H1 (cell line): ENCODE results near the gene LRCH3. TPM values are rescaled to one million over a fixed set of nuclear protein-coding genes. Genes with fewer than 3 reads are reported as not detected.

Experiments
- CTCF ChIA-PET: fragments of 300-600 bp; sonication (Branson Sonifier 250); formaldehyde crosslinking; loops from one replicate; lab custom pipeline; 2021; ENCODE audit not compliant: partially characterized antibody; lab: Charles Lee
- POLR2A ChIA-PET: fragments of 300-600 bp; sonication (Branson Sonifier 250); formaldehyde crosslinking; loops from one replicate; lab custom pipeline; 2021; ENCODE audit warnings: inconsistent platforms; ENCODE audit not compliant: partially characterized antibody; lab: Charles Lee
- DNase-seq, 2 experiments: peaks; one replicate each; pipeline versions ENCODE4 v3.0.0 to v3.0.0-alpha.2; 2010 to 2022; ENCODE audit warnings: low spot score in 2 of 2, low read depth in 1 of 2, mixed read lengths in 1 of 2
- FAIRE-seq: peaks from 2 replicates; lab custom pipeline; 2011; peaks lifted over from hg19 to GRCh38; lab: Jason Lieb, UNC
- H2AFZ ChIP-seq: 2 replicates; pipeline ENCODE4 v1.8.1; 2012; ENCODE audit warnings: low read length, inconsistent platforms
- H2AK5ac ChIP-seq: 2 replicates; pipeline ENCODE4 v1.6.1; 2013; ENCODE audit warnings: low read depth, low read length
- H2BK120ac ChIP-seq: replicated peaks from 2 replicates; pipeline ENCODE3; 2013; ENCODE audit warnings: low read depth, low read length, inconsistent platforms
- H2BK12ac ChIP-seq: 2 replicates; pipeline ENCODE4 v1.6.1; 2013; ENCODE audit warnings: low read depth, low read length
- H2BK15ac ChIP-seq: 2 replicates; pipeline ENCODE4 v1.6.1; 2013; ENCODE audit warnings: low read length
- H2BK20ac ChIP-seq: 2 replicates; pipeline ENCODE4 v1.6.1; 2013; ENCODE audit warnings: low read length
- H2BK5ac ChIP-seq: 2 replicates; pipeline ENCODE4 v1.6.1; 2013; ENCODE audit warnings: low read depth, low read length
- H3K14ac ChIP-seq: 2 replicates; pipeline ENCODE4 v1.6.1; 2013; ENCODE audit warnings: inconsistent platforms; ENCODE audit not compliant: insufficient read length
- H3K18ac ChIP-seq: 2 replicates; pipeline ENCODE4 v1.6.1; 2013; ENCODE audit warnings: low read length; ENCODE audit errors: extremely low read depth
- H3K23ac ChIP-seq: 2 replicates; pipeline ENCODE4 v1.6.1; 2013; ENCODE audit warnings: inconsistent platforms; ENCODE audit not compliant: insufficient read length
- H3K23me2 ChIP-seq: 2 replicates; pipeline ENCODE4 v1.6.1; 2013; ENCODE audit warnings: low read depth, low read length
- H3K27ac ChIP-seq: 2 replicates; pipeline ENCODE4 v1.6.1; 2011; ENCODE audit warnings: low read depth, low read length, inconsistent platforms
- H3K27me3 ChIP-seq, 4 experiments: replicated peaks in 1 of 4; 1 replicate in 1 of 4; 2 replicates in 3 of 4; pipeline versions ENCODE4 v1.6.1 to v1.8.1; 2011 to 2013; ENCODE audit warnings: low read length in 3 of 4, mild to moderate bottlenecking in 3 of 4, inconsistent platforms in 2 of 4, mixed read lengths in 2 of 4, moderate library complexity in 1 of 4; ENCODE audit not compliant: control insufficient read depth in 3 of 4, insufficient read depth in 3 of 4; ENCODE audit errors: extremely low read depth in 1 of 4
- H3K36me3 ChIP-seq, 4 experiments: 2 replicates each; pipeline versions ENCODE4 v1.6.1 to v1.8.1; 2011 to 2013; ENCODE audit warnings: mild to moderate bottlenecking in 4 of 4, low read length in 3 of 4, moderate library complexity in 2 of 4, control low read depth in 1 of 4, inconsistent platforms in 1 of 4; ENCODE audit not compliant: insufficient read depth in 4 of 4, control insufficient read depth in 2 of 4
- H3K4ac ChIP-seq: replicated peaks from 2 replicates; pipeline ENCODE3; 2013; ENCODE audit warnings: low read length, low read depth, mixed read lengths, inconsistent platforms; ENCODE audit not compliant: insufficient read length
- H3K4me1 ChIP-seq, 4 experiments: replicated peaks in 1 of 4; 1 replicate in 1 of 4; 2 replicates in 3 of 4; pipeline versions ENCODE4 v1.6.1 to v1.8.1; 2011 to 2013; ENCODE audit warnings: low read length in 3 of 4, inconsistent platforms in 2 of 4, mixed read lengths in 1 of 4; ENCODE audit not compliant: insufficient read depth in 4 of 4, control insufficient read depth in 3 of 4
- H3K4me2 ChIP-seq, 2 experiments: 2 replicates each; pipeline versions ENCODE4 v1.6.1 to v1.8.1; 2011 to 2013; ENCODE audit warnings: low read depth in 2 of 2, low read length in 2 of 2, control low read depth in 1 of 2, inconsistent platforms in 1 of 2, mild to moderate bottlenecking in 1 of 2; ENCODE audit not compliant: insufficient read depth in 1 of 2
- H3K4me3 ChIP-seq, 4 experiments: fragments of 200-600, 300-600 bp in 1 of 4; sonication (generic), shearing (Covaris generic), sonication (Bioruptor Twin) in 1 of 4; 2 replicates each; pipeline versions ENCODE4 v1.5.1 to v1.8.1; 2011 to 2016; ENCODE audit warnings: low read length in 4 of 4, low read depth in 3 of 4, control low read depth in 2 of 4, inconsistent platforms in 2 of 4, mild to moderate bottlenecking in 2 of 4, mixed read lengths in 1 of 4, moderate library complexity in 1 of 4; ENCODE audit not compliant: insufficient read depth in 2 of 4; ENCODE audit errors: extremely low read depth in 1 of 4
- H3K56ac ChIP-seq: replicated peaks from 2 replicates; pipeline ENCODE3; 2013; ENCODE audit warnings: low read depth, mild to moderate bottlenecking, mixed read lengths, low read length, inconsistent platforms; ENCODE audit not compliant: insufficient read length
- H3K79me1 ChIP-seq: 2 replicates; pipeline ENCODE4 v1.6.1; 2013; ENCODE audit warnings: low read depth, low read length, control low read depth
- H3K79me2 ChIP-seq, 2 experiments: 2 replicates each; pipeline versions ENCODE4 v1.6.1 to v1.8.1; 2012 to 2013; ENCODE audit warnings: low read length in 2 of 2, mild to moderate bottlenecking in 2 of 2, inconsistent platforms in 1 of 2; ENCODE audit not compliant: insufficient read depth in 2 of 2, control insufficient read depth in 1 of 2
- H3K9ac ChIP-seq, 4 experiments: replicated peaks in 1 of 4; 1 replicate in 1 of 4; 2 replicates in 3 of 4; pipeline versions ENCODE4 v1.6.1 to v1.8.1; 2011 to 2013; ENCODE audit warnings: low read depth in 3 of 4, low read length in 3 of 4, control low read depth in 2 of 4, mild to moderate bottlenecking in 2 of 4, moderate library complexity in 2 of 4, inconsistent platforms in 1 of 4; ENCODE audit errors: extremely low read depth in 1 of 4
- H3K9me3 ChIP-seq, 2 experiments: 2 replicates each; pipeline versions ENCODE4 v1.6.1 to v1.8.1; 2012 to 2013; ENCODE audit warnings: mild to moderate bottlenecking in 2 of 2, moderate library complexity in 2 of 2, control low read depth in 1 of 2, inconsistent platforms in 1 of 2, low read depth in 1 of 2, low read length in 1 of 2, mixed read lengths in 1 of 2; ENCODE audit not compliant: insufficient read depth in 2 of 2
- H4K20me1 ChIP-seq, 2 experiments: replicated peaks in 1 of 2; 2 replicates each; pipeline versions ENCODE3 to v1.8.1; 2011 to 2013; ENCODE audit warnings: inconsistent platforms in 2 of 2, low read length in 2 of 2, mild to moderate bottlenecking in 1 of 2; ENCODE audit not compliant: insufficient read depth in 2 of 2, control insufficient read depth in 1 of 2
- H4K5ac ChIP-seq: 2 replicates; pipeline ENCODE4 v1.6.1; 2013; ENCODE audit warnings: low read length, low read depth, mixed read lengths, inconsistent platforms; ENCODE audit not compliant: insufficient read length
- H4K8ac ChIP-seq: 2 replicates; pipeline ENCODE4 v1.8.0; 2013; ENCODE audit warnings: mild to moderate bottlenecking, moderate library complexity, low read length, inconsistent platforms; ENCODE audit not compliant: insufficient read depth; ENCODE audit errors: extremely low read depth
- H4K91ac ChIP-seq: replicated peaks from 2 replicates; pipeline ENCODE3; 2013; ENCODE audit warnings: low read length, mixed read lengths, inconsistent platforms; ENCODE audit not compliant: insufficient read length
- KDM1A ChIP-seq: fragments of 200-600, 300-600 bp; sonication (generic); IDR thresholded peaks from 2 replicates; pipeline ENCODE4 v1.7.1; 2016; ENCODE audit warnings: mild to moderate bottlenecking, low read length, borderline replicate concordance
- RAD21 ChIP-seq, 2 experiments: IDR thresholded peaks in 1 of 2; conservative IDR thresholded peaks in 1 of 2; 2 replicates each; pipeline ENCODE4 v1.6.1; 2011; ENCODE audit warnings: low read depth in 2 of 2, low read length in 2 of 2, improper control_type of control experiment in 1 of 2, inconsistent platforms in 1 of 2, mild to moderate bottlenecking in 1 of 2, moderate library complexity in 1 of 2
- TEAD4 ChIP-seq: IDR thresholded peaks from 2 replicates; pipeline ENCODE4 v1.6.1; 2012; ENCODE audit warnings: low read depth, low read length, inconsistent platforms, mixed read lengths
- WGBS, 2 experiments: shearing (Covaris generic) in 1 of 2; methylation state at CpG; one replicate each; pipeline versions ENCODE4 v1.1.6 to v1.1.7; 2013 to 2015; ENCODE audit warnings: low lambda C conversion rate in 2 of 2, mixed read lengths in 2 of 2, inconsistent platforms in 1 of 2, low coverage in 1 of 2, missing lambda C conversion rate in 1 of 2; ENCODE audit not compliant: insufficient replicate concordance in 2 of 2, insufficient coverage in 1 of 2, insufficient read length in 1 of 2; ENCODE audit errors: extremely low coverage in 1 of 2, missing lambda C conversion rate in 1 of 2; 5-methylcytosine and 5-hydroxymethylcytosine counted together
- polyA plus RNA-seq, 7 experiments: library from polyadenylated mRNA; depleted of rRNA in 3 of 7; stranded (reverse) in 5 of 7; unstranded in 2 of 7; fragments of >200 nt in 5 of 7; fragments of 200-250 nt in 2 of 7; gene quantifications; 1 replicate in 5 of 7; 2 replicates in 1 of 7; 4 replicates in 1 of 7; pipeline versions ENCODE4 v1.2.1 to v1.2.3, GENCODE V29; 2011 to 2013; ENCODE audit warnings: missing spikeins in 2 of 7, mixed read lengths in 2 of 7
- total RNA-seq: library from RNA; stranded (reverse); fragmentation: NEBNext Ultra II Directional; extraction: Animal tissue kit (Norgen Biotek cat#: 25700); gene quantifications from 2 replicates; pipeline ENCODE4 v1.2.1, GENCODE V29; 2021
- TF ChIP-seq, protein P1 (sequence below), 3 experiments: IDR thresholded peaks; 1 replicate in 2 of 3; 2 replicates in 1 of 3; pipeline versions ENCODE4 v1.5.1 to v1.6.1; 2011; ENCODE audit warnings: low read length in 3 of 3, mild to moderate bottlenecking in 3 of 3, inconsistent platforms in 2 of 3, low read depth in 1 of 3, moderate library complexity in 1 of 3; ENCODE audit not compliant: insufficient read depth in 1 of 3; ENCODE audit errors: control extremely low read depth in 1 of 3

Gene LRCH3
- total and polyA plus RNA-seq, 2 of the 8 experiments (the other 6 are each of a cell fraction or from before 2014, with no cell fraction given), result 58.4 to 66.0 TPM

DNA sequence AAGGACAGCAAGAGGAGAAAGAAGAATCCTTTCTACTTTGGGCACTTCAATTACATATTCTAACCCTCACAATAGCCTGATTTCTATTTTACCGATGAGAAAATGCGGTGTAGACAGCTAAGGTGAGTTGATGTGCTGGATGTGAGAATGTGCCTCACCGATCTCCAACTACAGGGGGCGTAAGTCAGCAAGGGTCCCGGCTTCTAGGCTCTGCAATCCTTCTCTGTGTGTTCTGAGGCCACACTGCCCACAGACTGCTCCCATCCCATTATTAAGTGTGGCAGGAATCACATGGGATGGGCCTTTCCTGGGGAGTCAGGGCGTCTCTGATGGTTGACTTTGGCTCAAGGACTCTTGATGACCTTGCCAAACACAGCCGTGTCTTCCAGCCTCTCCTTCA, 135.4 kb downstream of the LRCH3 start:
- CTCF ChIA-PET, result interaction anchor here (0.6 to 2.8 kb wide), 21 partner anchors 10 to 1585 kb away, joined by 3 to 20 read pairs (median 4); no protein-coding TSS in a partner anchor
- H3K4ac ChIP-seq, result no peak overlapping the region

More for the DNA sequence above, 135.4 kb downstream of the LRCH3 start:
- Histone ChIP-seq H3K27ac (no peak overlapping the region), H3K23me2 (no peaks in the 10 kb centered on the region), H2BK15ac (no peak overlapping the region), H4K8ac (no peak overlapping the region), H2BK5ac (no peak overlapping the region), H3K23ac (no peak overlapping the region), H3K56ac (no peak overlapping the region), H3K4me3 (no peak overlapping the region), H3K79me2 (no peaks in the 10 kb centered on the region), H2AFZ (peak overlapping the region; percentile 25; the same call in 1 of the 2 replicates), H3K4me2 (no peak overlapping the region), H3K36me3 (no peaks in the 10 kb centered on the region; a peak in 1 of 8 replicates), H2BK120ac (no peak overlapping the region), H4K20me1 (no peaks in the 10 kb centered on the region), H2BK20ac (no peak overlapping the region), H3K18ac (no peak overlapping the region), H3K27me3 (no peaks in the 10 kb centered on the region), H3K14ac (no peak overlapping the region), H3K4me1 (no peaks in the 10 kb centered on the region), H3K9ac (no peak overlapping the region), H4K5ac (no peak overlapping the region), H2BK12ac (no peak overlapping the region), H2AK5ac (no peak overlapping the region), H4K91ac (no peak overlapping the region), H3K79me1 (no peaks in the 10 kb centered on the region), H3K9me3 (no peaks in the 10 kb centered on the region)
- DNase-seq, result peak; percentile 21 to 89
- no peak for FAIRE-seq
- 59% methylated on average over 7 of the region's 7 CpGs; no CpG with 5 or more reads in 1 of the 2 experiments for WGBS, 2 experiments
- POLR2A ChIA-PET, result interaction anchor here (1.1 to 1.5 kb wide), 3 partner anchors 18 to 27 kb away, joined by 3 to 7 read pairs (median 5); no protein-coding TSS in a partner anchor
- TF ChIP-seq RAD21 (IDR thresholded peaks at IDR 0.05 in 1 of 2, conservative IDR thresholded peaks at IDR 0.05 in 1 of 2; ENCODE audit: low read depth in 2 of 2, low read length in 2 of 2), result peak; percentile 65 to 66
- TF ChIP-seq, protein P1, sequence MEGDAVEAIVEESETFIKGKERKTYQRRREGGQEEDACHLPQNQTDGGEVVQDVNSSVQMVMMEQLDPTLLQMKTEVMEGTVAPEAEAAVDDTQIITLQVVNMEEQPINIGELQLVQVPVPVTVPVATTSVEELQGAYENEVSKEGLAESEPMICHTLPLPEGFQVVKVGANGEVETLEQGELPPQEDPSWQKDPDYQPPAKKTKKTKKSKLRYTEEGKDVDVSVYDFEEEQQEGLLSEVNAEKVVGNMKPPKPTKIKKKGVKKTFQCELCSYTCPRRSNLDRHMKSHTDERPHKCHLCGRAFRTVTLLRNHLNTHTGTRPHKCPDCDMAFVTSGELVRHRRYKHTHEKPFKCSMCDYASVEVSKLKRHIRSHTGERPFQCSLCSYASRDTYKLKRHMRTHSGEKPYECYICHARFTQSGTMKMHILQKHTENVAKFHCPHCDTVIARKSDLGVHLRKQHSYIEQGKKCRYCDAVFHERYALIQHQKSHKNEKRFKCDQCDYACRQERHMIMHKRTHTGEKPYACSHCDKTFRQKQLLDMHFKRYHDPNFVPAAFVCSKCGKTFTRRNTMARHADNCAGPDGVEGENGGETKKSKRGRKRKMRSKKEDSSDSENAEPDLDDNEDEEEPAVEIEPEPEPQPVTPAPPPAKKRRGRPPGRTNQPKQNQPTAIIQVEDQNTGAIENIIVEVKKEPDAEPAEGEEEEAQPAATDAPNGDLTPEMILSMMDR (IDR thresholded peaks at IDR 0.05; ENCODE audit: control extremely low read depth in 1 of 3, insufficient read depth in 1 of 3, low read depth in 1 of 3, low read length in 3 of 3), result peak; percentile 62 to 93 (median 88)
- TF ChIP-seq KDM1A, result no peak
- 0 out of 2 replicates have a peak, but pooled peaks have one; percentile 13 for TF ChIP-seq TEAD4
